IMR-90 (cell line): Measurements from ENCODE around the gene PYROXD2. TPM values are rescaled to one million over a fixed set of nuclear protein-coding genes. Genes with fewer than 3 reads are reported as not detected.
A peak's percentile ranks its signal among the peaks of the same experiment; 100 is the strongest.

Experiments
- ATAC-seq: fragments of 200-7000 bp; cut with Tn5 transposase; 2 replicates; pipeline ENCODE4 v1.9.1; 2020; ENCODE audit warnings: low read depth, mild to moderate bottlenecking, moderate library complexity
- BruUV-seq: library from RNA; stranded (reverse); fragments of 400-500 nt; replicated peaks from 2 replicates; lab custom pipeline; 2021; lab: Mats Ljungman, UMichigan
- CTCF ChIA-PET: fragments of 300-600 bp; formaldehyde crosslinking; extraction: SDS; loops from one replicate; lab custom pipeline; 2021; ENCODE audit warnings: antibody characterized with exemption; lab: Yijun Ruan, JAX
- POLR2A ChIA-PET: fragments of 300-600 bp; sonication (Branson Sonifier 250); formaldehyde crosslinking; loops from one replicate; lab custom pipeline; 2022; ENCODE audit warnings: antibody characterized with exemption; ENCODE audit not compliant: unreplicated experiment; lab: Charles Lee
- DNase-seq: peaks from one replicate; pipeline ENCODE4 v3.0.0; 2013
- H2AFZ ChIP-seq: replicated peaks from 2 replicates; pipeline ENCODE3; 2013; ENCODE audit warnings: low read length, mild to moderate bottlenecking; ENCODE audit not compliant: poor library complexity
- H2AK5ac ChIP-seq: 2 replicates; pipeline ENCODE4 v1.6.1; 2013; ENCODE audit warnings: low read depth, low read length, inconsistent platforms
- H2AK9ac ChIP-seq: replicated peaks from 2 replicates; pipeline ENCODE3; 2013; ENCODE audit warnings: mild to moderate bottlenecking, low read depth, low read length, moderate library complexity; ENCODE audit not compliant: poor library complexity
- H2BK120ac ChIP-seq: 2 replicates; pipeline ENCODE4 v1.6.1; 2013; ENCODE audit warnings: low read depth, low read length, inconsistent platforms
- H2BK15ac ChIP-seq: 3 replicates; pipeline ENCODE4 v1.6.1; 2013; ENCODE audit warnings: low read depth, low read length, inconsistent platforms
- H2BK20ac ChIP-seq: 2 replicates; pipeline ENCODE4 v1.6.1; 2013; ENCODE audit warnings: low read depth, mild to moderate bottlenecking, inconsistent platforms, low read length, moderate library complexity
- H2BK5ac ChIP-seq: 2 replicates; pipeline ENCODE4 v1.6.1; 2013; ENCODE audit warnings: mild to moderate bottlenecking, low read depth, low read length, inconsistent platforms; ENCODE audit not compliant: poor library complexity, severe bottlenecking
- H3K14ac ChIP-seq: replicated peaks from 2 replicates; pipeline ENCODE4 v1.6.1; 2013; ENCODE audit warnings: low read depth, low read length, inconsistent platforms
- H3K18ac ChIP-seq: 2 replicates; pipeline ENCODE4 v1.6.1; 2013; ENCODE audit warnings: low read depth, low read length, control low read depth
- H3K23ac ChIP-seq: 2 replicates; pipeline ENCODE4 v1.6.1; 2013; ENCODE audit warnings: low read depth, low read length, inconsistent platforms
- H3K27ac ChIP-seq: 2 replicates; pipeline ENCODE4 v1.5.1; 2013; ENCODE audit warnings: mild to moderate bottlenecking, control low read depth, low read length; ENCODE audit not compliant: insufficient read depth
- H3K27me3 ChIP-seq: 2 replicates; pipeline ENCODE4 v1.6.1; 2013; ENCODE audit warnings: low read length; ENCODE audit not compliant: control insufficient read depth, insufficient read depth
- H3K36me3 ChIP-seq: 2 replicates; pipeline ENCODE4 v1.6.1; 2013; ENCODE audit warnings: low read length, mixed read lengths; ENCODE audit not compliant: control insufficient read depth, insufficient read depth
- H3K4ac ChIP-seq: 2 replicates; pipeline ENCODE4 v1.6.1; 2013; ENCODE audit warnings: low read depth, low read length, inconsistent platforms
- H3K4me1 ChIP-seq: 2 replicates; pipeline ENCODE4 v1.6.1; 2013; ENCODE audit warnings: low read length, mixed read lengths; ENCODE audit not compliant: control insufficient read depth, insufficient read depth
- H3K4me2 ChIP-seq: 2 replicates; pipeline ENCODE4 v1.6.1; 2013; ENCODE audit warnings: low read depth, mild to moderate bottlenecking, control low read depth, low read length, moderate library complexity
- H3K4me3 ChIP-seq: 2 replicates; pipeline ENCODE4 v1.5.1; 2013; ENCODE audit warnings: low read depth, mild to moderate bottlenecking, control low read depth, low read length, moderate library complexity; ENCODE audit not compliant: insufficient read depth
- H3K56ac ChIP-seq: 2 replicates; pipeline ENCODE4 v1.6.1; 2013; ENCODE audit warnings: low read length, inconsistent platforms; ENCODE audit not compliant: insufficient read depth; ENCODE audit errors: extremely low read depth
- H3K79me1 ChIP-seq, 2 experiments: 2 replicates each; pipeline ENCODE4 v1.6.1; 2013; ENCODE audit warnings: low read length in 2 of 2, inconsistent platforms in 1 of 2, low read depth in 1 of 2
- H3K9ac ChIP-seq: 2 replicates; pipeline ENCODE4 v1.6.1; 2013; ENCODE audit warnings: low read depth, low read length, control low read depth
- H3K9me1 ChIP-seq: 2 replicates; pipeline ENCODE4 v1.6.1; 2013; ENCODE audit warnings: low read length, inconsistent platforms; ENCODE audit not compliant: insufficient read depth
- H3K9me3 ChIP-seq: 2 replicates; pipeline ENCODE4 v1.6.1; 2013; ENCODE audit warnings: low read length; ENCODE audit not compliant: control insufficient read depth, insufficient read depth
- H4K20me1 ChIP-seq: 2 replicates; pipeline ENCODE4 v1.6.1; 2013; ENCODE audit warnings: low read length, inconsistent platforms; ENCODE audit not compliant: insufficient read depth
- H4K5ac ChIP-seq: 2 replicates; pipeline ENCODE4 v1.6.1; 2013; ENCODE audit warnings: mild to moderate bottlenecking, low read depth, low read length, control low read depth
- H4K8ac ChIP-seq, 2 experiments: 2 replicates each; pipeline ENCODE4 v1.6.1; 2013; ENCODE audit warnings: low read depth in 2 of 2, low read length in 2 of 2, control low read depth in 1 of 2, inconsistent platforms in 1 of 2
- H4K91ac ChIP-seq: 2 replicates; pipeline ENCODE4 v1.6.1; 2013; ENCODE audit warnings: low read depth, low read length, inconsistent platforms; ENCODE audit not compliant: insufficient read depth
- BHLHE40 ChIP-seq: fragments of 150-350 bp; IDR thresholded peaks from 2 replicates; pipeline ENCODE4 v1.6.1; 2016; ENCODE audit warnings: mild to moderate bottlenecking, low read depth, low read length
- CEBPB ChIP-seq: IDR thresholded peaks from 2 replicates; pipeline ENCODE4 v1.6.1; 2012; ENCODE audit warnings: low read depth, low read length, improper control_type of control experiment
- WGBS, 2 experiments: methylation state at CpG; one replicate each; pipeline versions ENCODE4 v1.1.5 to v1.1.7; 2013; ENCODE audit warnings: missing lambda C conversion rate in 2 of 2; ENCODE audit not compliant: insufficient read length in 1 of 2; ENCODE audit errors: extremely low coverage in 2 of 2; 5-methylcytosine and 5-hydroxymethylcytosine counted together
- dilution Hi-C: fragments of 300-500 bp; cut with HindIII; formaldehyde crosslinking; loops from one replicate; pipeline ENCODE4 v1.14.3; 2018; ENCODE audit warnings: low sequenced_read_pairs; ENCODE audit not compliant: unreplicated experiment
- in situ Hi-C: fragments of 300-500 bp; cut with MboI; formaldehyde crosslinking; loops from 3 replicates; pipeline ENCODE4 v1.14.3; 2019; ENCODE audit warnings: low sequenced_read_pairs, inconsistent platforms, mixed read lengths
- intact Hi-C: fragments of 100-400 bp; cut with micrococcal nuclease; formaldehyde crosslinking; loops from 2 replicates; pipeline ENCODE4 v1.10.0; 2022
- polyA plus RNA-seq, 3 experiments: library from polyadenylated mRNA; depleted of rRNA; stranded (reverse); fragments of >200 nt; gene quantifications; 2 replicates each; pipeline ENCODE4 v1.2.3, GENCODE V29; 2012; ENCODE audit warnings: low replicate concordance in 1 of 3
- total RNA-seq: library from RNA; depleted of rRNA; stranded (reverse); fragments of >200 nt; gene quantifications from 2 replicates; pipeline ENCODE4 v1.2.3, GENCODE V29; 2012

The PYROXD2 gene
- total and polyA plus RNA-seq, 2 of the 4 experiments (the other 2 are of a cell fraction): 6.5 to 16.3 TPM

DNA sequence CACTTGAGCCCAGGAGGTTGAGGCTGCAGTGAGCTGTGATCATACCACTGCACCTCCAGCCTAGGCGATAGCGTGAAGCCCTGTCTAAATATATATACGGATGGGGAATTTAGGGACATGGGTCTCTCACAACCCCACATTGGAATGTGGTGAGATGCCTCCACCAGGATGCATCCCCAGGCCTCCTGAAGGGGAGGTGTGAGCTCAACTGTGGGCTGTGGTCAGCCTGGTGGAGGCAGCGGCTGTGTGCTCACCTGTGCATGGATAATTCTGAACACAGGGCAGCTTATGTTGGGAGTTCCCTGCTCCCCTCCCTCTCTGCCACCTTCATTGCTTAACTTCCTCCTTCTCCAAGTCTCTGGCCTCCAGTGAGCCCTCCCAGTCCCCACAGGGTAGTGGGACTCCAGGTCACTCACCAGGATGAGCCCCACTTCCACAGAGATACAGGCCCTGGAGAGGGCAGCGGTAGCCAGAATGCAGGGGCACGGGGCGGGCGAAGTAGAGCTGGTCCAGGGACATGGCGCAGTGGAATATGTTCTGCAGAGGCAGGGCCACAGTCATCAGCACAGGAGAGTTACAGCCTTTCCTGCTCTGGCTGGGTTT, 30.4 kb downstream of the PYROXD2 start:
- Histone ChIP-seq H2BK20ac (no peak overlapping the region), H3K27ac (no peak overlapping the region), H3K4me1 (peaks cover 15% of the 10 kb centered on the region), H3K18ac (no peak overlapping the region), H3K9ac (no peak overlapping the region), H3K14ac (no peak overlapping the region), H3K9me3 (no peaks in the 10 kb centered on the region), H4K91ac (0 out of 2 replicates have a peak overlapping the region, but pooled peaks have one; percentile 97), H3K4me3 (no peak overlapping the region), H2AFZ (no peak overlapping the region), H4K20me1 (no peaks in the 10 kb centered on the region), H3K4ac (no peak overlapping the region; the same call in 1 of the 2 replicates), H4K8ac (peak overlapping the region in 1 of 2 experiments; percentile 31; a peak in 1 of 4 replicates), H2BK5ac (no peak overlapping the region), H3K9me1 (peaks cover 12% of the 10 kb centered on the region; the same call in 1 of the 2 replicates), H2AK9ac (peak overlapping the region; percentile 65), H3K79me1 (peaks cover 0 to 4% of the 10 kb centered on the region in 2 experiments; a peak in 1 of 4 replicates), H2AK5ac (peak overlapping the region; percentile 62), H4K5ac (no peak overlapping the region), H3K4me2 (no peak overlapping the region), H3K56ac (no peak overlapping the region), H3K27me3 (no peaks in the 10 kb centered on the region), H2BK15ac (peak overlapping the region; percentile 28; the same call in 1 of the 3 replicates), H3K23ac (no peak overlapping the region), H2BK120ac (peak overlapping the region; percentile 98; the same call in 1 of the 2 replicates), H3K36me3 (peaks cover 12% of the 10 kb centered on the region; the same call in 1 of the 2 replicates)
- POLR2A ChIA-PET: no interaction called here
- in situ Hi-C loops: no loop called here
- no TSS peak for BruUV-seq
- dilution Hi-C loops: no loop called here
- no peak for TF ChIP-seq BHLHE40
- no peak for TF ChIP-seq CEBPB
- intact Hi-C loops: no loop called here
- no peak for DNase-seq
- ATAC-seq: no peak
- WGBS, 2 experiments: no CpG with 5 or more reads among the region's 9 CpGs
- CTCF ChIA-PET: no interaction called here
